Ovary (tissue), 9 donors: ENCODE data around the gene GMEB1. TPM values are rescaled to one million over a fixed set of nuclear protein-coding genes. Genes with fewer than 3 reads are reported as not detected.
"Not testable (repeated sequence)": the region's sequence is repeated elsewhere in the genome, so short reads cannot be mapped to it uniquely, and the experiment has no call there.

ENCODE experiments used
- DNase-seq, 5 donors: peaks; one replicate each; pipeline ENCODE4 v3.0.0-alpha.2; 2019 to 2020
- H3K27ac ChIP-seq, 2 donors: fragments of 200-600 bp; one replicate each; pipeline versions ENCODE4 v1.5.1 to v1.8.0; 2019 to 2022
- H3K27me3 ChIP-seq: fragments of 200-600 bp; one replicate; pipeline ENCODE4 v1.8.0; 2022
- H3K36me3 ChIP-seq: fragments of 200-600 bp; sonication (generic); one replicate; pipeline ENCODE4 v1.5.1; 2019
- H3K4me1 ChIP-seq: one replicate; pipeline ENCODE4 v1.8.1; 2013; ENCODE audit warnings: mild to moderate bottlenecking, moderate library complexity; ENCODE audit not compliant: insufficient read depth
- H3K4me3 ChIP-seq: fragments of 200-600 bp; sonication (generic); one replicate; pipeline ENCODE4 v1.5.1; 2017
- H3K9me3 ChIP-seq, 2 donors: fragments of 200-600 bp in 1 of 2; sonication (generic) in 1 of 2; one replicate each; pipeline versions ENCODE4 v1.5.1 to v1.8.1; 2013 to 2019; ENCODE audit warnings: mild to moderate bottlenecking in 1 of 2, moderate library complexity in 1 of 2
- CTCF ChIP-seq, 3 donors: fragments of 450-650 bp in 2 of 3; fragments of 200-600 bp in 1 of 3; IDR thresholded peaks; one replicate each; pipeline versions ENCODE4 v1.5.1 to v1.8.0; 2016 to 2022; ENCODE audit warnings: antibody characterized with exemption in 3 of 3, mild to moderate bottlenecking in 1 of 3
- EP300 ChIP-seq: sonication (generic); formaldehyde crosslinking; IDR thresholded peaks from one replicate; pipeline ENCODE4 v1.6.1; 2017; ENCODE audit warnings: antibody characterized with exemption
- POLR2A ChIP-seq: fragments of 450-650 bp; IDR thresholded peaks from one replicate; pipeline ENCODE4 v1.6.1; 2017; ENCODE audit warnings: antibody characterized with exemption, mild to moderate bottlenecking, moderate library complexity
- WGBS, 3 donors: extraction: QIAGEN DNeasy Blood & Tissue Kit in 1 of 3; methylation state at CpG; one replicate each; pipeline versions ENCODE4 v1.1.5 to v1.1.7; 2013 to 2017; 5-methylcytosine and 5-hydroxymethylcytosine counted together
- intact Hi-C, 4 donors: fragments of 100-400 bp; cut with DNase I; formaldehyde crosslinking; loops; one replicate each; pipeline versions ENCODE4 v1.11.0 to v1.15.1; 2022 to 2023
- polyA plus RNA-seq, 2 donors: library from polyadenylated mRNA; stranded (reverse); fragments of 200-250 nt in 1 of 2; fragments of 350-450 nt in 1 of 2; fragmentation: Illumina TruSeq in 1 of 2; extraction: RNeasy Lipid Tissue Mini Kit (QIAGEN cat#74804) in 1 of 2; gene quantifications; one replicate each; pipeline ENCODE4 v1.2.3, GENCODE V29; 2013 to 2014
- total RNA-seq, 7 donors: library from RNA; depleted of rRNA in 2 of 7; stranded (reverse); fragments of >200 nt in 2 of 7; fragmentation: NEBNext Ultra II Directional in 3 of 7; extraction: Animal tissue kit (Norgen Biotek cat#: 25700) in 3 of 7; gene quantifications; one replicate each; pipeline versions ENCODE4 v1.1.0 to v1.2.4, GENCODE V29; 2016 to 2023
- donor health status: DM: no; HTN: no; CAD: no; lungs with moderate emphysema.
- donor health status: DM: no; HTN: no; CAD: no.
- donor health status: Bipolar disorder and iron deficiency.
- donor health status: DM: yes; HTN: yes; CAD: no.
- donor health status: DM: no; HTN: no; CAD: no.
- donor health status: DM: yes; HTN: yes; CAD: no.

Gene GMEB1
- total and polyA plus RNA-seq, 9 donors = 6.3 to 18.3 (median 13.2) TPM

- TF ChIP-seq EP300 (no peak), POLR2A (no peak), CTCF (IDR thresholded peaks at IDR 0.05) (no peak)
- Histone ChIP-seq H3K27ac (no peak overlapping the region), H3K4me1 (no peaks in the 10 kb centered on the region), H3K36me3 (no peaks in the 10 kb centered on the region), H3K4me3 (no peak overlapping the region), H3K9me3 (no peaks in the 10 kb centered on the region), H3K27me3 (no peaks in the 10 kb centered on the region)
- intact Hi-C loops = no loop called here
- DNase-seq = no peak
- 83 to 90% (median 89%) methylated on average over 4 of the region's 4 CpGs for WGBS, 3 donors
These were observed 16.4 kb downstream of the GMEB1 start for GRCh38 chr1:28684937-28685336.

GRCh38 chr1:28691627-28692026, 23.0 kb downstream of the GMEB1 start:
- DNase-seq, intact Hi-C loops: not testable (repeated sequence)

GRCh38 chr1:28703629-28704028, 35.0 kb downstream of the GMEB1 start:
- TF ChIP-seq EP300 = no peak
- TF ChIP-seq CTCF (IDR thresholded peaks at IDR 0.05) = no peak
- TF ChIP-seq POLR2A = no peak
- intact Hi-C loops = no loop called here
- Histone ChIP-seq H3K27me3 (no peaks in the 10 kb centered on the region), H3K4me3 (no peak overlapping the region), H3K4me1 (no peaks in the 10 kb centered on the region), H3K9me3 (no peaks in the 10 kb centered on the region), H3K27ac (no peak overlapping the region), H3K36me3 (no peaks in the 10 kb centered on the region)
- 88 to 92% (median 92%) methylated on average over 3 of the region's 3 CpGs for WGBS, 3 donors
- DNase-seq = no peak

More at GRCh38 chr1:28691627-28692026, 23.0 kb downstream of the GMEB1 start:
- not testable (repeated sequence) for H3K36me3 ChIP-seq, H3K27me3 ChIP-seq, H3K4me3 ChIP-seq, H3K27ac ChIP-seq, H3K4me1 ChIP-seq, H3K9me3 ChIP-seq
- WGBS, 3 donors = 87 to 96% (median 91%) methylated on average over 1 of the region's 1 CpG

- intact Hi-C loops = no loop called here
- no peak for DNase-seq
- Histone ChIP-seq H3K27ac (no peak overlapping the region), H3K36me3 (no peaks in the 10 kb centered on the region), H3K4me3 (no peak overlapping the region), H3K9me3 (no peaks in the 10 kb centered on the region), H3K4me1 (no peaks in the 10 kb centered on the region), H3K27me3 (no peaks in the 10 kb centered on the region)
- WGBS, 3 donors = 88 to 98% (median 94%) methylated on average over 2 of the region's 2 CpGs
- no peak for TF ChIP-seq EP300
- no peak for TF ChIP-seq CTCF (IDR thresholded peaks at IDR 0.05)
- TF ChIP-seq POLR2A = no peak
These were observed 47.8 kb downstream of the GMEB1 start for GRCh38 chr1:28716336-28716735.

- WGBS, 3 donors = 90 to 100% (median 91%) methylated on average over 1 of the region's 1 CpG
- no peak for TF ChIP-seq EP300
- no peak for TF ChIP-seq POLR2A
- no peak for TF ChIP-seq CTCF (IDR thresholded peaks at IDR 0.05)
These were observed 49.6 kb downstream of the GMEB1 start for GRCh38 chr1:28718166-28718565.

More at GRCh38 chr1:28718166-28718565, 49.6 kb downstream of the GMEB1 start:
- intact Hi-C loops = no loop called here
- Histone ChIP-seq H3K4me1 (no peaks in the 10 kb centered on the region), H3K27me3 (no peaks in the 10 kb centered on the region), H3K36me3 (no peaks in the 10 kb centered on the region), H3K4me3 (no peak overlapping the region), H3K9me3 (no peaks in the 10 kb centered on the region), H3K27ac (no peak overlapping the region)
- DNase-seq = no peak
